Sigmoid colon (tissue), 7 donors: ENCODE results near the gene LRRC72. TPM values are rescaled to one million over a fixed set of nuclear protein-coding genes. Genes with fewer than 3 reads are reported as not detected.

Experiments used
- DNase-seq: peaks from one replicate; pipeline ENCODE4 v3.0.0-alpha.2; 2019
- H3K27ac ChIP-seq, 4 donors: fragments of 200-600 bp; sonication (generic); one replicate each; pipeline ENCODE4 v1.5.1; 2016 to 2019; ENCODE audit warnings: mild to moderate bottlenecking in 1 of 4
- H3K27me3 ChIP-seq, 3 donors: fragments of 200-600 bp; sonication (generic); one replicate each; pipeline ENCODE4 v1.5.1; 2019; ENCODE audit warnings: mild to moderate bottlenecking in 1 of 3
- H3K36me3 ChIP-seq, 4 donors: fragments of 200-600 bp; sonication (generic); one replicate each; pipeline ENCODE4 v1.5.1; 2016 to 2019
- H3K4me1 ChIP-seq, 4 donors: fragments of 200-600 bp; sonication (generic); one replicate each; pipeline ENCODE4 v1.5.1; 2017 to 2019
- H3K4me3 ChIP-seq, 4 donors: fragments of 200-600 bp; sonication (generic); one replicate each; pipeline ENCODE4 v1.5.1; 2017 to 2019; ENCODE audit warnings: mild to moderate bottlenecking in 2 of 4, moderate library complexity in 1 of 4
- H3K9me3 ChIP-seq, 4 donors: fragments of 200-600 bp in 3 of 4; sonication (generic) in 3 of 4; one replicate each; pipeline versions ENCODE4 v1.5.1 to v1.6.1; 2013 to 2019
- CTCF ChIP-seq, 4 experiments: fragments of 450-650 bp in 3 of 4; fragments of 200-600 bp in 1 of 4; IDR thresholded peaks; one replicate each; pipeline ENCODE4 v1.5.1; 2016 to 2019; ENCODE audit warnings: antibody characterized with exemption in 4 of 4, mild to moderate bottlenecking in 3 of 4, moderate library complexity in 2 of 4
- EP300 ChIP-seq, 4 donors: sonication (generic); formaldehyde crosslinking; IDR thresholded peaks; one replicate each; pipeline ENCODE4 v1.6.1; 2017; ENCODE audit warnings: antibody characterized with exemption in 4 of 4
- POLR2A ChIP-seq, 2 donors: fragments of 450-650 bp; IDR thresholded peaks; one replicate each; pipeline ENCODE4 v1.6.1; 2016; ENCODE audit warnings: antibody characterized with exemption in 2 of 2, mild to moderate bottlenecking in 2 of 2, moderate library complexity in 2 of 2
- POLR2AphosphoS5 ChIP-seq, 4 donors: sonication (generic); formaldehyde crosslinking; IDR thresholded peaks; one replicate each; pipeline ENCODE4 v1.6.1; 2017; ENCODE audit warnings: antibody characterized with exemption in 4 of 4
- WGBS, 2 donors: extraction: QIAGEN DNeasy Blood & Tissue Kit; methylation state at CpG; one replicate each; pipeline ENCODE4 v1.1.7; 2013; 5-methylcytosine and 5-hydroxymethylcytosine counted together
- intact Hi-C: fragments of 100-400 bp; cut with DNase I; formaldehyde crosslinking; loops from one replicate; pipeline ENCODE4 v1.15.1; 2023
- polyA plus RNA-seq, 3 donors: library from polyadenylated mRNA; stranded (reverse); fragments of 200-250 nt; gene quantifications; one replicate each; pipeline ENCODE4 v1.2.3, GENCODE V29; 2013
- total RNA-seq, 4 donors: library from RNA; depleted of rRNA; stranded (reverse); fragments of >200 nt; gene quantifications; one replicate each; pipeline ENCODE4 v1.1.0, GENCODE V29; 2016
- donor health status: healthy with polysubstance abuse.
- donor health status: Bipolar disorder and iron deficiency.
- donor health status: healthy.

The LRRC72 gene
- total and polyA plus RNA-seq, 7 donors, result not detected

- no peaks in the 10 kb centered on the region for H3K9me3 ChIP-seq
- 85 to 90% methylated on average over 6 of the region's 6 CpGs for WGBS, 2 donors
Measured at GRCh38 chr7:16587790-16588189, 61.2 kb downstream of the LRRC72 start.

GRCh38 chr7:16589881-16590280 lies 63.3 kb downstream of the LRRC72 start:
- no peak overlapping the region for H3K27ac ChIP-seq
- H3K4me3 ChIP-seq, result no peak overlapping the region
- H3K9me3 ChIP-seq, result no peaks in the 10 kb centered on the region
- no peaks in the 10 kb centered on the region for H3K27me3 ChIP-seq
- H3K4me1 ChIP-seq, result no peaks in the 10 kb centered on the region
- no peak for DNase-seq
- H3K36me3 ChIP-seq, result no peaks in the 10 kb centered on the region
- TF ChIP-seq EP300 (IDR thresholded peaks at IDR 0.05), result no peak
- WGBS, 2 donors, result 79 to 91% methylated on average over 2 of the region's 2 CpGs
- intact Hi-C loops, result no loop called here

More at GRCh38 chr7:16587790-16588189, 61.2 kb downstream of the LRRC72 start:
- H3K4me1 ChIP-seq, result no peaks in the 10 kb centered on the region
- H3K4me3 ChIP-seq, result no peak overlapping the region
- H3K27me3 ChIP-seq, result no peaks in the 10 kb centered on the region
- no peak for DNase-seq
- H3K27ac ChIP-seq, result no peak overlapping the region
- no peaks in the 10 kb centered on the region for H3K36me3 ChIP-seq
- TF ChIP-seq CTCF (IDR thresholded peaks at IDR 0.05) (no peak), EP300 (IDR thresholded peaks at IDR 0.05) (no peak), POLR2AphosphoS5 (IDR thresholded peaks at IDR 0.05) (no peak), POLR2A (IDR thresholded peaks at IDR 0.05) (no peak)
- intact Hi-C loops, result no loop called here

GRCh38 chr7:16590424-16590823 lies 63.8 kb downstream of the LRRC72 start:
- H3K27ac ChIP-seq, result no peak overlapping the region

GRCh38 chr7:16592395-16592794 lies 65.8 kb downstream of the LRRC72 start:
- DNase-seq, result no peak
- intact Hi-C loops, result no loop called here
- Histone ChIP-seq H3K4me1 (no peaks in the 10 kb centered on the region), H3K36me3 (no peaks in the 10 kb centered on the region), H3K27me3 (no peaks in the 10 kb centered on the region), H3K9me3 (no peaks in the 10 kb centered on the region), H3K4me3 (no peak overlapping the region), H3K27ac (no peak overlapping the region)
- WGBS, 2 donors, result 67% methylated on average over 3 of the region's 3 CpGs
- TF ChIP-seq EP300 (IDR thresholded peaks at IDR 0.05) (no peak), POLR2A (IDR thresholded peaks at IDR 0.05) (no peak), POLR2AphosphoS5 (IDR thresholded peaks at IDR 0.05) (no peak), CTCF (IDR thresholded peaks at IDR 0.05) (no peak)

More at GRCh38 chr7:16590424-16590823, 63.8 kb downstream of the LRRC72 start:
- intact Hi-C loops, result no loop called here
- no peaks in the 10 kb centered on the region for H3K36me3 ChIP-seq
- no peaks in the 10 kb centered on the region for H3K4me1 ChIP-seq
- DNase-seq, result no peak
- H3K27me3 ChIP-seq, result no peaks in the 10 kb centered on the region
- WGBS, 2 donors, result 9 to 38% methylated on average over 1 of the region's 1 CpG
- TF ChIP-seq POLR2AphosphoS5 (IDR thresholded peaks at IDR 0.05) (no peak), CTCF (IDR thresholded peaks at IDR 0.05) (no peak), EP300 (IDR thresholded peaks at IDR 0.05) (no peak), POLR2A (IDR thresholded peaks at IDR 0.05) (no peak)
- H3K9me3 ChIP-seq, result no peaks in the 10 kb centered on the region
- no peak overlapping the region for H3K4me3 ChIP-seq

GRCh38 chr7:16594061-16594460 lies 67.4 kb downstream of the LRRC72 start:
- Histone ChIP-seq H3K9me3 (no peaks in the 10 kb centered on the region), H3K36me3 (peaks cover 0 to 1% (median 0%) of the 10 kb centered on the region in 4 donors), H3K4me1 (no peaks in the 10 kb centered on the region), H3K27me3 (no peaks in the 10 kb centered on the region), H3K27ac (no peak overlapping the region), H3K4me3 (no peak overlapping the region)
- no peak for TF ChIP-seq POLR2A (IDR thresholded peaks at IDR 0.05)
- TF ChIP-seq CTCF (IDR thresholded peaks at IDR 0.05), result no peak
- no peak for TF ChIP-seq POLR2AphosphoS5 (IDR thresholded peaks at IDR 0.05)
- TF ChIP-seq EP300 (IDR thresholded peaks at IDR 0.05), result no peak
- intact Hi-C loops, result no loop called here
- no peak for DNase-seq
